Astrocyte of the cerebellum (primary cell): ENCODE data around the gene KCTD4.

Experiments used
- DNase-seq: peaks from one replicate; pipeline ENCODE4 v3.0.0-alpha.2; 2011; ENCODE audit warnings: low read depth
- H3K4me3 ChIP-seq: 2 replicates; pipeline ENCODE4 v1.5.1; 2011; ENCODE audit warnings: mild to moderate bottlenecking, low read depth, low read length, moderate library complexity
- in situ Hi-C: cut with HindIII; loops from 2 replicates; pipeline ENCODE4 v1.10.0; 2017; ENCODE audit warnings: low sequenced_read_pairs
- TF ChIP-seq, protein P1 (sequence below): IDR thresholded peaks from 2 replicates; pipeline ENCODE4 v1.5.1; 2012; ENCODE audit warnings: low read length, low read depth, moderate library complexity, mild to moderate bottlenecking; ENCODE audit errors: missing control alignments

Gene KCTD4

GRCh38 chr13:45219123-45219891 is 18.5 kb upstream of the KCTD4 start:
- in situ Hi-C loops, result no loop called here
- no peak for DNase-seq
- no peak overlapping the region for H3K4me3 ChIP-seq
- TF ChIP-seq, protein P1, sequence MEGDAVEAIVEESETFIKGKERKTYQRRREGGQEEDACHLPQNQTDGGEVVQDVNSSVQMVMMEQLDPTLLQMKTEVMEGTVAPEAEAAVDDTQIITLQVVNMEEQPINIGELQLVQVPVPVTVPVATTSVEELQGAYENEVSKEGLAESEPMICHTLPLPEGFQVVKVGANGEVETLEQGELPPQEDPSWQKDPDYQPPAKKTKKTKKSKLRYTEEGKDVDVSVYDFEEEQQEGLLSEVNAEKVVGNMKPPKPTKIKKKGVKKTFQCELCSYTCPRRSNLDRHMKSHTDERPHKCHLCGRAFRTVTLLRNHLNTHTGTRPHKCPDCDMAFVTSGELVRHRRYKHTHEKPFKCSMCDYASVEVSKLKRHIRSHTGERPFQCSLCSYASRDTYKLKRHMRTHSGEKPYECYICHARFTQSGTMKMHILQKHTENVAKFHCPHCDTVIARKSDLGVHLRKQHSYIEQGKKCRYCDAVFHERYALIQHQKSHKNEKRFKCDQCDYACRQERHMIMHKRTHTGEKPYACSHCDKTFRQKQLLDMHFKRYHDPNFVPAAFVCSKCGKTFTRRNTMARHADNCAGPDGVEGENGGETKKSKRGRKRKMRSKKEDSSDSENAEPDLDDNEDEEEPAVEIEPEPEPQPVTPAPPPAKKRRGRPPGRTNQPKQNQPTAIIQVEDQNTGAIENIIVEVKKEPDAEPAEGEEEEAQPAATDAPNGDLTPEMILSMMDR, result no peak

DNA sequence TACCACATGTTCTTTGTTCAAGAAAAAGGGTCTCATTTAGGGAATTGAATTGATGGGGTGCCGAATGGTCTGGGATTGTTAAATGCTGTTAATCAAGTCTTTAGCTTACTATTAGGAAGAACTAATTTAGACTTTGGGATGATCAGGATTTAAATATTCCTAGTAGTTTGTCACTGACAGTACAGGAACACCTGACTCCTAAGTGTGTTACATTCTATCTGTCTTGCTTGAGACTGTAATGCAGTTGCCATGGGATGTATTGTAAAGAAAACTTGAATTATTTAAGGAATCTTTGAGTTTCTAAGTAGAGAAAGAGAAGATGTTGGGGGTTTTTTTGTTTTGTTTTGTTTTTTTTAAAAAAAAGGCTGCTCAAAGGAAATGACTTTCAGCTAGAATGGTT is 17.8 kb upstream of the KCTD4 start:
- no peak overlapping the region for H3K4me3 ChIP-seq
- in situ Hi-C loops, result no loop called here
- TF ChIP-seq, protein P1, result no peak

GRCh38 chr13:45216193-45216592 is 15.3 kb upstream of the KCTD4 start:
- in situ Hi-C loops, result no loop called here
- no peak for DNase-seq
- TF ChIP-seq, protein P1, result no peak
- H3K4me3 ChIP-seq, result no peak overlapping the region

More for the DNA sequence above, 17.8 kb upstream of the KCTD4 start:
- DNase-seq, result no peak

- TF ChIP-seq, protein P1, result no peak
- in situ Hi-C loops, result no loop called here
- no peak for DNase-seq
- H3K4me3 ChIP-seq, result no peak overlapping the region
Observed at GRCh38 chr13:45215392-45216077, 14.7 kb upstream of the KCTD4 start.

- TF ChIP-seq, protein P1, result no peak
- no peak for DNase-seq
- no peak overlapping the region for H3K4me3 ChIP-seq
- in situ Hi-C loops, result no loop called here
Observed at GRCh38 chr13:45209229-45209628, 8.4 kb upstream of the KCTD4 start.

DNA sequence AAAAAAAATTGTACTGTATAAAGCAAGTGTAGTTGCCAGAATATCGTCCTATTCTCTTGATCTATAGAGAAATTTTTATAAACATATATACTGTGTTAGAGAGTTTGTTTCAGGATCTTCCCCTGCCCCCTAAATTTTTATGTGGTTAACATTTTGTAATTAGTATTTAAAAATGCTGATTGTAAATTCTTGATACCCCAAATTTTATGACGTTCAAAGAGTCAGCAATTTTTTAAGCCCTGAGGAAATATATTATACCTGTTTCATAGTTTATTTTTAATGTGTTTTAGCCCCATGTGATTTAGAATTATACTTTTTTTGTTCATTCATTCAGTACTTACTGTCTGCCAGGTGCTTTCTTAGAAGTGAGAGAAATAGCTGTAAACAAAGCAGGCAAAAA is 7.3 kb upstream of the KCTD4 start:
- DNase-seq, result no peak
- H3K4me3 ChIP-seq, result no peak overlapping the region
- TF ChIP-seq, protein P1, result no peak
- in situ Hi-C loops, result no loop called here
